Astrocyte (in vitro differentiated cells and primary cell): ENCODE data around the gene SLC19A1.

Source experiments
- EZH2 ChIP-seq: IDR thresholded peaks from 2 replicates; pipeline ENCODE4 v1.6.1; 2012; ENCODE audit warnings: mild to moderate bottlenecking, low read length, inconsistent platforms; ENCODE audit not compliant: insufficient read depth
- TF ChIP-seq, protein P1 (sequence below): IDR thresholded peaks from 2 replicates; pipeline ENCODE4 v1.5.1; 2011; ENCODE audit warnings: low read depth, mild to moderate bottlenecking, inconsistent platforms, low read length, moderate library complexity; ENCODE audit not compliant: insufficient read depth

DNA sequence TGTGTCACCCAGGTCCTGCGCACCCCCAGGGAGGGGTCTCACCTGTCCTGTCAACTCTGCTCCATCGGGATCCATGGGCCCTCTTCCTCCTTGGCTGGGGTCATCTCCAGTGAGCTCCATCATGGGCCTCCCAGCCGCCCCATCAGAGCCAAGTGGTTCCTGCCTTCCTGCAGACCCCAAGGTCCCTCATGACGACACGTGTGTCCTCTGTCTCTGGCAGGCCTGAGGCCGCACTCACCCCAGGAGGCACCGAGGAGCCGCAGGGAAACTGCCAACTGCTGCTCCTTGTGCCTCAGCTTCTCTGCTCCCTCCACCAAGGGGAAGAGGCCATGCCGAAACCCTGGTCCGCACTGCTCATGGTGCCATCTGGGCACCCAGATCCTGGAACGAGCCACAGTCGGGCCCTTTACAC is 90.5 kb downstream of the SLC19A1 start:
- TF ChIP-seq, protein P1, sequence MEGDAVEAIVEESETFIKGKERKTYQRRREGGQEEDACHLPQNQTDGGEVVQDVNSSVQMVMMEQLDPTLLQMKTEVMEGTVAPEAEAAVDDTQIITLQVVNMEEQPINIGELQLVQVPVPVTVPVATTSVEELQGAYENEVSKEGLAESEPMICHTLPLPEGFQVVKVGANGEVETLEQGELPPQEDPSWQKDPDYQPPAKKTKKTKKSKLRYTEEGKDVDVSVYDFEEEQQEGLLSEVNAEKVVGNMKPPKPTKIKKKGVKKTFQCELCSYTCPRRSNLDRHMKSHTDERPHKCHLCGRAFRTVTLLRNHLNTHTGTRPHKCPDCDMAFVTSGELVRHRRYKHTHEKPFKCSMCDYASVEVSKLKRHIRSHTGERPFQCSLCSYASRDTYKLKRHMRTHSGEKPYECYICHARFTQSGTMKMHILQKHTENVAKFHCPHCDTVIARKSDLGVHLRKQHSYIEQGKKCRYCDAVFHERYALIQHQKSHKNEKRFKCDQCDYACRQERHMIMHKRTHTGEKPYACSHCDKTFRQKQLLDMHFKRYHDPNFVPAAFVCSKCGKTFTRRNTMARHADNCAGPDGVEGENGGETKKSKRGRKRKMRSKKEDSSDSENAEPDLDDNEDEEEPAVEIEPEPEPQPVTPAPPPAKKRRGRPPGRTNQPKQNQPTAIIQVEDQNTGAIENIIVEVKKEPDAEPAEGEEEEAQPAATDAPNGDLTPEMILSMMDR, result no peak
- no peak for TF ChIP-seq EZH2
